OCI-LY3 (cell line): Measurements from ENCODE around the gene CXCL14.

Experiments
- H2AFZ ChIP-seq: fragments of 200-600, 300-600 bp; shearing (Covaris generic); 2 replicates; pipeline ENCODE4 v1.6.0; 2014; ENCODE audit warnings: antibody characterized with exemption, low read depth, low read length
- H3K27ac ChIP-seq: fragments of 200-600, 300-600 bp; sonication (generic); 2 replicates; pipeline ENCODE4 v1.5.1; 2014; ENCODE audit warnings: mild to moderate bottlenecking, low read length, moderate library complexity, mixed read lengths
- H3K27me3 ChIP-seq: fragments of 200-600, 300-600 bp; sonication (generic); 2 replicates; pipeline ENCODE4 v1.6.1; 2014; ENCODE audit warnings: low read depth, low read length, mixed read lengths
- H3K36me3 ChIP-seq: fragments of 200-600, 300-600 bp; sonication (generic); replicated peaks from 2 replicates; pipeline ENCODE3; 2014; ENCODE audit warnings: low read depth, low read length, mixed read lengths
- H3K4me1 ChIP-seq: fragments of 300-600, 200-600 bp; sonication (generic); 2 replicates; pipeline ENCODE4 v1.6.1; 2014; ENCODE audit warnings: low read length, mixed read lengths
- H3K4me2 ChIP-seq: fragments of 200-600, 300-600 bp; sonication (generic); 2 replicates; pipeline ENCODE4 v1.6.1; 2014; ENCODE audit warnings: low read length, mixed read lengths
- H3K4me3 ChIP-seq: fragments of 300-600, 200-600 bp; sonication (generic); 2 replicates; pipeline ENCODE4 v1.5.1; 2014; ENCODE audit warnings: antibody characterized with exemption, mild to moderate bottlenecking, low read length, moderate library complexity
- H3K79me2 ChIP-seq: fragments of 300-600, 200-600 bp; shearing (Covaris generic); 2 replicates; pipeline ENCODE4 v1.6.1; 2014; ENCODE audit warnings: mild to moderate bottlenecking, low read length, mixed read lengths
- H3K9ac ChIP-seq: fragments of 300-600, 200-600 bp; shearing (Covaris generic); 2 replicates; pipeline ENCODE4 v1.6.0; 2014; ENCODE audit warnings: mild to moderate bottlenecking, low read length, moderate library complexity
- H3K9me3 ChIP-seq: fragments of 200-600, 300-600 bp; shearing (Covaris generic); 2 replicates; pipeline ENCODE4 v1.6.1; 2014; ENCODE audit warnings: low read length, mixed read lengths; ENCODE audit not compliant: insufficient read depth
- H4K20me1 ChIP-seq: fragments of 200-600, 300-600 bp; sonication (generic); 2 replicates; pipeline ENCODE4 v1.6.1; 2016; ENCODE audit warnings: low read length, mixed read lengths; ENCODE audit not compliant: insufficient read depth
- EZH2phosphoT487 ChIP-seq: fragments of 200-600 bp; shearing (Covaris generic); IDR thresholded peaks from 2 replicates; pipeline ENCODE4 v1.6.1; 2018; ENCODE audit warnings: antibody characterized with exemption, mixed run types, low read depth
- TF ChIP-seq, protein P1 (sequence below): fragments of 200-600, 300-600 bp; sonication (generic); IDR thresholded peaks from 2 replicates; pipeline ENCODE4 v1.5.1; 2014; ENCODE audit warnings: antibody characterized with exemption, low read length, low read depth

Gene CXCL14

DNA sequence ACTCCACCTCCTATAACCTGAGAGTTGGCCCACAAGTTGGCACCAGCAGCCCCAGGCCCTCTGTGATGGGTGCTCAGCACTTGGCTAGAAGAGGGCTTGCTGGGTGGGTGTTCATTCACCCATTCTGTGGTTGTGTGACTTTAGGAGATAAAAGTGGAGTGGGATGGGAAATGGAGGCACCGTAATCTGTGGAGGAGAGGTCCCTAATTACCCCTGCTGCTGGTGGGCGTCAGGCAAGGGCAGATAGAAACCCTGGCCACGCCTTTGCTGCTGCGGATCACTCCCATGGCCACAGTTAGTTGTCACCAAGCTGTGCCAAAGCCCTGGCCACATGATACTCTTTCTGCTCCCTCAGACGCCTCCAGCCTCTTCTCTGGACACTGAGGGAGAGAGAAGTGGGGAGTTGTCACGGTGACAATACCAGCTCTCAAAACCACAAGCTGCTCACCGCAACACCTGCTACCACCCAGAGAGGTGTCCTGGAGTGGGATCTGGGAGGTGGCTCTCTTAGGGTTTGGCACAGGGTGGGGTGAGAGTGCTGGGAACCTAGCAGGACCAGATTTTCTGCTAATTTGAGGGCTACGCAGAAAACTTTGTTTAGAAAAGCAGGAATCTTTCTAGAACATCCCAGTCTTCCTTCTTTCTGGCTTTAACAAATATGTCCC is 31.1 kb downstream of the CXCL14 start:
- Histone ChIP-seq H3K36me3 (no peaks in the 10 kb centered on the region), H3K27ac (no peak overlapping the region), H2AFZ (no peak overlapping the region), H3K4me3 (no peak overlapping the region), H3K79me2 (no peaks in the 10 kb centered on the region), H3K4me1 (no peaks in the 10 kb centered on the region), H3K4me2 (no peak overlapping the region), H3K9ac (no peak overlapping the region), H4K20me1 (no peaks in the 10 kb centered on the region), H3K9me3 (no peaks in the 10 kb centered on the region), H3K27me3 (peaks cover 16% of the 10 kb centered on the region)
- no peak for TF ChIP-seq EZH2phosphoT487
- TF ChIP-seq, protein P1, sequence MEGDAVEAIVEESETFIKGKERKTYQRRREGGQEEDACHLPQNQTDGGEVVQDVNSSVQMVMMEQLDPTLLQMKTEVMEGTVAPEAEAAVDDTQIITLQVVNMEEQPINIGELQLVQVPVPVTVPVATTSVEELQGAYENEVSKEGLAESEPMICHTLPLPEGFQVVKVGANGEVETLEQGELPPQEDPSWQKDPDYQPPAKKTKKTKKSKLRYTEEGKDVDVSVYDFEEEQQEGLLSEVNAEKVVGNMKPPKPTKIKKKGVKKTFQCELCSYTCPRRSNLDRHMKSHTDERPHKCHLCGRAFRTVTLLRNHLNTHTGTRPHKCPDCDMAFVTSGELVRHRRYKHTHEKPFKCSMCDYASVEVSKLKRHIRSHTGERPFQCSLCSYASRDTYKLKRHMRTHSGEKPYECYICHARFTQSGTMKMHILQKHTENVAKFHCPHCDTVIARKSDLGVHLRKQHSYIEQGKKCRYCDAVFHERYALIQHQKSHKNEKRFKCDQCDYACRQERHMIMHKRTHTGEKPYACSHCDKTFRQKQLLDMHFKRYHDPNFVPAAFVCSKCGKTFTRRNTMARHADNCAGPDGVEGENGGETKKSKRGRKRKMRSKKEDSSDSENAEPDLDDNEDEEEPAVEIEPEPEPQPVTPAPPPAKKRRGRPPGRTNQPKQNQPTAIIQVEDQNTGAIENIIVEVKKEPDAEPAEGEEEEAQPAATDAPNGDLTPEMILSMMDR, result no peak

DNA sequence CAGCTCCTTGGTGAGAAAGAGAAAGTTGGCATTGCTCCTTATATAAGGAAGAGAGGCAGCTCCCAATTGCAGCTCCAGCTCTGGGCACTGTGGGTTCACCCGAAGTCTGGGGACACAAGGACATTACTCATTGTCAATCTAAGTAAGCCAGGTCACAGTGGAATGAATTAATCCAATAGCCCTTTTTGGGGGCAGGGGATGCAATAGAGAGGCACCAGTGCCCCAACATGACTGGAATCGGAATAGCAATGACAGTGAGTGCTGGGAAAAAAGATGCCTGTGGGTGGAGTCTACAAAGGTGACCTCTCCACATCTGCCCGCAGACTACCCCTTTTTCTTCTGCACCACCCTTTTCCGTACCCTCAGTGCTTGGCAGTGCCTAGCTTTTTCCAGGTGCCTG is 31.9 kb downstream of the CXCL14 start:
- H3K36me3 ChIP-seq, result no peaks in the 10 kb centered on the region
- H3K27ac ChIP-seq, result no peak overlapping the region

DNA sequence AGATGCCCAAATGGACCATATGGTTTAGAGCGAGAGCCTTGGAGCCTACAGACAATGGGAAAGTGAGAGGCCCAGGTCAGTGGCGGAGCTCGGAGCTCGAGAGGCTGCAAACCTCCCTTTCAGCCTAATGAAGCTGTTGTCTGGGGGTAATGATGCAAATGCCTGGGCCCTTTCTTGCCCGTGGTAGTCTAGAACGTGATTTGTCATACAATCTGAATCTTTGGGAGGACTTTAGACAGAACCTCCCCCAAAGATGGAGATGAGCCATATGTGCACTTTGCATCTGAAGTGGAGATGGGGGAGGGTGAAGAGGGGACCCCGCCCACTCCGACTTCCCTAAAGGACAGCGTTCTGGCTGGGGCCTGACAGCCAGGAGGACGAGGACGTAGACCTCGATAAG is 32.7 kb downstream of the CXCL14 start:
- H3K79me2 ChIP-seq, result no peaks in the 10 kb centered on the region
- no peak overlapping the region for H2AFZ ChIP-seq
- no peaks in the 10 kb centered on the region for H3K4me1 ChIP-seq
- TF ChIP-seq, protein P1, result no peak
- TF ChIP-seq EZH2phosphoT487, result no peak
- no peaks in the 10 kb centered on the region for H4K20me1 ChIP-seq
- no peaks in the 10 kb centered on the region for H3K9me3 ChIP-seq
- H3K36me3 ChIP-seq, result no peaks in the 10 kb centered on the region
- H3K4me2 ChIP-seq, result no peak overlapping the region
- H3K27me3 ChIP-seq, result peaks cover 16% of the 10 kb centered on the region
- no peak overlapping the region for H3K27ac ChIP-seq
- no peak overlapping the region for H3K9ac ChIP-seq
- H3K4me3 ChIP-seq, result no peak overlapping the region

More for the DNA sequence above, 31.9 kb downstream of the CXCL14 start:
- Histone ChIP-seq H3K9me3 (no peaks in the 10 kb centered on the region), H3K27me3 (peaks cover 16% of the 10 kb centered on the region), H3K4me2 (no peak overlapping the region), H3K79me2 (no peaks in the 10 kb centered on the region), H3K4me1 (no peaks in the 10 kb centered on the region), H3K4me3 (no peak overlapping the region), H4K20me1 (no peaks in the 10 kb centered on the region), H3K9ac (no peak overlapping the region), H2AFZ (no peak overlapping the region)
- TF ChIP-seq, protein P1, result no peak
- TF ChIP-seq EZH2phosphoT487, result no peak

DNA sequence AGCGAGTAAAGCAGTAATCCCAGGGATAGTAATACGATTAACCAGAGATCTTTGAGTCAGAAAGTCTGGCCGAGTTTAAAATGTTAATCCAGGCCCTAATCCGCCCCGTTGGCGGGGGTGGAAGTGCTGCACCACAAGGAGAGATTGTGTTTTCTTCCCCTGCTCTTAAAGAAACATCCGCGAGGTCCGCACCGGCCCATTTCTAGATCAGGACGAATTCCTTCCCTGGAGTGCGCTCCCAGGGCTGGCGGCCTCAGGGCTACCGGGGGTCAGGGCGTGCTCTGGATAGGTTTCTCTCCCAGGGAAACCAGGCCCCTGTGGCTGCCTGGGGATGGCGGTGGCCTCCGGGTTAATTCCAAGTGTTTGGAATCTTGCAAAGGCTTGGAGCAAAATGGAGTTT is 33.7 kb downstream of the CXCL14 start:
- TF ChIP-seq, protein P1, result no peak
- no peak overlapping the region for H3K4me2 ChIP-seq
- no peak overlapping the region for H3K27ac ChIP-seq
- H3K36me3 ChIP-seq, result no peaks in the 10 kb centered on the region
- no peak overlapping the region for H3K4me3 ChIP-seq
- H3K27me3 ChIP-seq, result peaks cover 14% of the 10 kb centered on the region
- no peak overlapping the region for H3K9ac ChIP-seq
- H2AFZ ChIP-seq, result no peak overlapping the region
- H4K20me1 ChIP-seq, result no peaks in the 10 kb centered on the region
- H3K4me1 ChIP-seq, result no peaks in the 10 kb centered on the region
- no peaks in the 10 kb centered on the region for H3K9me3 ChIP-seq
- H3K79me2 ChIP-seq, result no peaks in the 10 kb centered on the region
